ENCODE data around the gene TPM1.

The TPM1 gene

GRCh38 chr15:63016234-63016633, 26.3 kb upstream of the TPM1 start:
- no peak for DNase-seq (ENCODE audit: low spot score)

- peak; percentile 47 for DNase-seq (ENCODE audit: low spot score)
Measured at GRCh38 chr15:63018639-63019038, 23.9 kb upstream of the TPM1 start.

GRCh38 chr15:63019511-63020109, 22.9 kb upstream of the TPM1 start:
- DNase-seq (ENCODE audit: low spot score), result no peak

GRCh38 chr15:63020128-63020527, 22.4 kb upstream of the TPM1 start:
- DNase-seq (ENCODE audit: low spot score), result no peak

- no peak for DNase-seq (ENCODE audit: low spot score)
Measured at GRCh38 chr15:63020759-63021430, 21.7 kb upstream of the TPM1 start.

GRCh38 chr15:63022181-63022580, 20.4 kb upstream of the TPM1 start:
- DNase-seq (ENCODE audit: low spot score), result no peak

GRCh38 chr15:63022663-63023062, 19.9 kb upstream of the TPM1 start:
- DNase-seq (ENCODE audit: low spot score), result no peak

- peak; percentile 53 for DNase-seq (ENCODE audit: low spot score)
Measured at GRCh38 chr15:63023351-63023945, 19.1 kb upstream of the TPM1 start.

GRCh38 chr15:63025460-63025859, 17.1 kb upstream of the TPM1 start:
- no peak for DNase-seq (ENCODE audit: low spot score)

- no peak for DNase-seq (ENCODE audit: low spot score)
Measured at GRCh38 chr15:63027646-63028045, 14.9 kb upstream of the TPM1 start.

GRCh38 chr15:63028442-63029110, 14.0 kb upstream of the TPM1 start:
- DNase-seq (ENCODE audit: low spot score), result no peak

GRCh38 chr15:63029676-63030075, 12.9 kb upstream of the TPM1 start:
- no peak for DNase-seq (ENCODE audit: low spot score)

- no peak for DNase-seq (ENCODE audit: low spot score)
Measured at GRCh38 chr15:63030101-63030551, 12.4 kb upstream of the TPM1 start.

- DNase-seq (ENCODE audit: low spot score), result no peak
Measured at GRCh38 chr15:63034578-63034977, 8.0 kb upstream of the TPM1 start.

GRCh38 chr15:63035253-63035652, 7.3 kb upstream of the TPM1 start:
- DNase-seq (ENCODE audit: low spot score), result no peak

GRCh38 chr15:63035977-63036376, 6.6 kb upstream of the TPM1 start:
- no peak for DNase-seq (ENCODE audit: low spot score)

GRCh38 chr15:63037976-63038720, 4.4 kb upstream of the TPM1 start:
- no peak for DNase-seq (ENCODE audit: low spot score)

- DNase-seq (ENCODE audit: low spot score), result peak; percentile 75
Measured at GRCh38 chr15:63038926-63039673, 3.4 kb upstream of the TPM1 start.

- DNase-seq (ENCODE audit: low spot score), result no peak
Measured at GRCh38 chr15:63039811-63040210, 2.7 kb upstream of the TPM1 start.

- DNase-seq (ENCODE audit: low spot score), result no peak
Measured at GRCh38 chr15:63040509-63040908, 2.0 kb upstream of the TPM1 start.

- DNase-seq (ENCODE audit: low spot score), result no peak
Measured at GRCh38 chr15:63040954-63041353, 1.6 kb upstream of the TPM1 start.
